Smooth muscle cell (in vitro differentiated cells): ENCODE results near the gene MTCP1. TPM values are rescaled to one million over a fixed set of nuclear protein-coding genes. Genes with fewer than 3 reads are reported as not detected.
A peak's percentile ranks its signal among the peaks of the same experiment; 100 is the strongest.

Experiments used
- DNase-seq: peaks from one replicate; lab custom pipeline; 2025; ENCODE audit not compliant: unreplicated experiment; lab: John Stamatoyannopoulos, UW
- H2AFZ ChIP-seq: fragments of 200-600 bp; sonication (generic); 2 replicates; pipeline ENCODE4 v1.6.0; 2016; ENCODE audit warnings: antibody characterized with exemption, low read depth, mild to moderate bottlenecking
- H3F3A ChIP-seq: fragments of 200-600 bp; sonication (generic); 2 replicates; pipeline ENCODE4 v1.6.0; 2017; ENCODE audit warnings: antibody characterized with exemption, low read depth
- H3K27ac ChIP-seq: fragments of 200-600 bp; sonication (generic); 2 replicates; pipeline ENCODE4 v1.5.1; 2016; ENCODE audit warnings: low read depth, mild to moderate bottlenecking
- H3K27me3 ChIP-seq: fragments of 200-600 bp; sonication (generic); 2 replicates; pipeline ENCODE4 v1.6.1; 2016; ENCODE audit warnings: low read depth, mild to moderate bottlenecking
- H3K36me3 ChIP-seq: fragments of 200-600 bp; sonication (generic); 2 replicates; pipeline ENCODE4 v1.5.1; 2016; ENCODE audit warnings: low read depth
- H3K4me1 ChIP-seq: fragments of 200-600 bp; sonication (generic); 2 replicates; pipeline ENCODE4 v1.5.1; 2016; ENCODE audit warnings: low read depth
- H3K4me2 ChIP-seq: fragments of 200-600 bp; sonication (generic); 2 replicates; pipeline ENCODE4 v1.6.0; 2016; ENCODE audit warnings: mild to moderate bottlenecking
- H3K4me3 ChIP-seq: fragments of 200-600 bp; sonication (generic); 2 replicates; pipeline ENCODE4 v1.5.1; 2016; ENCODE audit warnings: mild to moderate bottlenecking
- H3K79me2 ChIP-seq: fragments of 200-600 bp; sonication (generic); 2 replicates; pipeline ENCODE4 v1.6.0; 2016; ENCODE audit warnings: low read depth, mild to moderate bottlenecking
- H3K9ac ChIP-seq: fragments of 200-600 bp; sonication (generic); 2 replicates; pipeline ENCODE4 v1.6.0; 2016; ENCODE audit warnings: low read depth
- H3K9me3 ChIP-seq: fragments of 200-600 bp; sonication (generic); replicated peaks from 2 replicates; pipeline ENCODE4 v1.5.1; 2016; ENCODE audit warnings: low read depth
- H4K20me1 ChIP-seq: fragments of 200-600 bp; sonication (generic); 2 replicates; pipeline ENCODE4 v1.6.0; 2016; ENCODE audit warnings: low read depth
- CTCF ChIP-seq: fragments of 200-600 bp; sonication (generic); IDR thresholded peaks from 2 replicates; pipeline ENCODE4 v1.5.1; 2017; ENCODE audit warnings: borderline replicate concordance, mild to moderate bottlenecking, antibody characterized with exemption; ENCODE audit not compliant: insufficient read depth, poor library complexity, severe bottlenecking
- WGBS: methylation state at CpG from one replicate; pipeline ENCODE4 v1.1.7; 2016; ENCODE audit warnings: low lambda C conversion rate; 5-methylcytosine and 5-hydroxymethylcytosine counted together
- polyA plus RNA-seq: library from polyadenylated mRNA; unstranded; fragments of >200 nt; fragmentation: Nextera tagmentation; extraction: Ambion mirVana; gene quantifications from 2 replicates; pipeline ENCODE4 v1.2.1, GENCODE V29; 2016
- total RNA-seq: library from RNA; depleted of rRNA; stranded (reverse); fragments of >200 nt; gene quantifications from 2 replicates; pipeline ENCODE4 v1.2.3, GENCODE V29; 2014

MTCP1 gene
- total and polyA plus RNA-seq, 2 experiments from 2014 or later: 0.40 to 20.2 TPM

- DNase-seq: no peak
- peaks cover 3% of the 10 kb centered on the region for H3F3A ChIP-seq
- H3K79me2 ChIP-seq: peaks cover 8% of the 10 kb centered on the region
- no peaks in the 10 kb centered on the region for H3K36me3 ChIP-seq
- H3K27ac ChIP-seq: peak overlapping the region; percentile 99
- no peak for TF ChIP-seq CTCF
- H2AFZ ChIP-seq: peak overlapping the region; percentile 35
- 50% methylated on average over 15 of the region's 16 CpGs for WGBS
- no peaks in the 10 kb centered on the region for H3K4me1 ChIP-seq
- H3K4me3 ChIP-seq: peak overlapping the region; percentile 71
- no peaks in the 10 kb centered on the region for H3K27me3 ChIP-seq
- peak overlapping the region; percentile 95 for H3K9ac ChIP-seq
- peak overlapping the region; percentile 80 for H3K4me2 ChIP-seq
- no peaks in the 10 kb centered on the region for H4K20me1 ChIP-seq
- H3K9me3 ChIP-seq: no peaks in the 10 kb centered on the region
Observed at GRCh38 chrX:155026420-155026726, 44.6 kb downstream of the MTCP1 start.

- WGBS: 77% methylated on average over 6 of the region's 6 CpGs
- TF ChIP-seq CTCF: no peak
Observed at GRCh38 chrX:155023907-155024833, 46.8 kb downstream of the MTCP1 start.

GRCh38 chrX:155022585-155022984 lies 48.4 kb downstream of the MTCP1 start, which contains the start of gene F8:
Gene F8 (minus strand): TSS chrX:155022723. CDS start chrX:155022552, 171 bp downstream.
- H3K9ac ChIP-seq: no peak within 1 kb of the TSS

More at GRCh38 chrX:155023907-155024833, 46.8 kb downstream of the MTCP1 start:
- peaks cover 3% of the 10 kb centered on the region for H3F3A ChIP-seq
- no peak overlapping the region for H3K9ac ChIP-seq
- H3K4me3 ChIP-seq: no peak overlapping the region
- H3K9me3 ChIP-seq: no peaks in the 10 kb centered on the region
- no peaks in the 10 kb centered on the region for H4K20me1 ChIP-seq
- no peak overlapping the region for H2AFZ ChIP-seq
- H3K79me2 ChIP-seq: no peaks in the 10 kb centered on the region
- no peak for DNase-seq
- H3K4me2 ChIP-seq: no peak overlapping the region
- no peaks in the 10 kb centered on the region for H3K27me3 ChIP-seq
- no peak overlapping the region for H3K27ac ChIP-seq
- no peaks in the 10 kb centered on the region for H3K4me1 ChIP-seq
- no peaks in the 10 kb centered on the region for H3K36me3 ChIP-seq

More at GRCh38 chrX:155022585-155022984, 48.4 kb downstream of the MTCP1 start, which contains the start of gene F8:
- no peaks in the 10 kb centered on the region for H3K9me3 ChIP-seq
- no peaks in the 10 kb centered on the region for H3K27me3 ChIP-seq
- no peak within 1 kb of the TSS for H2AFZ ChIP-seq
- TF ChIP-seq CTCF: no peak
- DNase-seq: no peak
- no peak within 1 kb of the TSS for H3K4me2 ChIP-seq
- no peaks in the 10 kb centered on the region for H3K36me3 ChIP-seq
- H3K79me2 ChIP-seq: no peaks in the 10 kb centered on the region
- no peak within 1 kb of the TSS for H3K4me3 ChIP-seq
- no peaks in the 10 kb centered on the region for H4K20me1 ChIP-seq
- no peak within 1 kb of the TSS for H3K27ac ChIP-seq
- H3K4me1 ChIP-seq: no peaks in the 10 kb centered on the region
- 28% methylated on average over 1 of the region's 1 CpG for WGBS
- peaks cover 3% of the 10 kb centered on the region for H3F3A ChIP-seq
